CD14-positive monocyte (primary cell): ENCODE data around the gene SAMD14. TPM values are rescaled to one million over a fixed set of nuclear protein-coding genes. Genes with fewer than 3 reads are reported as not detected.

Experiments used
- DNase-seq, 3 donors: peaks; one replicate each; pipeline ENCODE4 v3.0.0-alpha.2; 2011 to 2022
- H2AFZ ChIP-seq: 2 replicates; pipeline ENCODE4 v1.6.0; 2012; ENCODE audit warnings: mild to moderate bottlenecking, low read depth, low read length, inconsistent platforms; ENCODE audit not compliant: insufficient read depth, poor library complexity, severe bottlenecking
- H3K27ac ChIP-seq, 2 donors: 1 replicate in 1 of 2; 2 replicates in 1 of 2; pipeline ENCODE4 v1.5.1; 2012 to 2013; ENCODE audit warnings: low read length in 2 of 2, control low read depth in 1 of 2, inconsistent platforms in 1 of 2, low read depth in 1 of 2, mild to moderate bottlenecking in 1 of 2
- H3K27me3 ChIP-seq, 2 donors: one replicate each; pipeline versions ENCODE4 v1.6.0 to v1.6.1; 2011 to 2013; ENCODE audit warnings: low read length in 2 of 2; ENCODE audit not compliant: control insufficient read depth in 2 of 2, insufficient read depth in 2 of 2
- H3K36me3 ChIP-seq, 2 donors: replicated peaks in 1 of 2; 1 replicate in 1 of 2; 2 replicates in 1 of 2; pipeline versions ENCODE4 v1.5.1 to v1.6.1; 2012 to 2013; ENCODE audit warnings: low read length in 2 of 2, control low read depth in 1 of 2, inconsistent platforms in 1 of 2, mild to moderate bottlenecking in 1 of 2; ENCODE audit not compliant: insufficient read depth in 2 of 2, control insufficient read depth in 1 of 2
- H3K4me1 ChIP-seq, 2 donors: 1 replicate in 1 of 2; 2 replicates in 1 of 2; pipeline versions ENCODE4 v1.5.1 to v1.6.1; 2012 to 2013; ENCODE audit warnings: low read length in 2 of 2, control low read depth in 1 of 2, inconsistent platforms in 1 of 2, mild to moderate bottlenecking in 1 of 2, moderate library complexity in 1 of 2; ENCODE audit not compliant: insufficient read depth in 2 of 2, control insufficient read depth in 1 of 2
- H3K4me2 ChIP-seq: replicated peaks from 2 replicates; pipeline ENCODE3; 2012; ENCODE audit warnings: low read length, moderate library complexity, mild to moderate bottlenecking; ENCODE audit not compliant: poor library complexity, severe bottlenecking; ENCODE audit errors: extremely low read depth
- H3K4me3 ChIP-seq, 3 experiments: fragments of 200-600 bp in 1 of 3; sonication (generic) in 1 of 3; replicated peaks in 1 of 3; 1 replicate in 2 of 3; 2 replicates in 1 of 3; pipeline ENCODE4 v1.5.1; 2011 to 2013; ENCODE audit warnings: low read length in 3 of 3, mild to moderate bottlenecking in 3 of 3, control low read depth in 2 of 3, low read depth in 2 of 3, inconsistent platforms in 1 of 3, moderate library complexity in 1 of 3
- H3K79me2 ChIP-seq: 2 replicates; pipeline ENCODE4 v1.6.0; 2012; ENCODE audit warnings: mild to moderate bottlenecking, control low read depth, inconsistent platforms, low read length, moderate library complexity; ENCODE audit not compliant: insufficient read depth
- H3K9ac ChIP-seq: 2 replicates; pipeline ENCODE4 v1.6.0; 2017; ENCODE audit warnings: low read length, mild to moderate bottlenecking; ENCODE audit not compliant: insufficient read depth, poor library complexity, severe bottlenecking
- H3K9me3 ChIP-seq, 2 donors: replicated peaks in 1 of 2; 1 replicate in 1 of 2; 2 replicates in 1 of 2; pipeline versions ENCODE4 v1.5.1 to v1.6.1; 2012 to 2013; ENCODE audit warnings: low read length in 2 of 2, control low read depth in 1 of 2; ENCODE audit not compliant: control insufficient read depth in 1 of 2, insufficient read depth in 1 of 2
- H4K20me1 ChIP-seq: 2 replicates; pipeline ENCODE4 v1.6.0; 2012; ENCODE audit warnings: mild to moderate bottlenecking, low read length, control low read depth, moderate library complexity; ENCODE audit not compliant: insufficient read depth
- H3K27ac Mint-ChIP-seq, 7 donors: one replicate each; pipeline ENCODE4 v1.8.0; 2020; ENCODE audit warnings: mild to moderate bottlenecking in 7 of 7, mixed read lengths in 7 of 7, moderate library complexity in 6 of 7, inconsistent platforms in 2 of 7
- H3K27me3 Mint-ChIP-seq, 3 donors: one replicate each; pipeline ENCODE4 v1.8.0; 2021 to 2022; ENCODE audit warnings: low read depth in 3 of 3, mild to moderate bottlenecking in 3 of 3, mixed read lengths in 3 of 3, moderate library complexity in 3 of 3, inconsistent platforms in 1 of 3
- H3K36me3 Mint-ChIP-seq, 2 donors: one replicate each; pipeline ENCODE4 v1.8.0; 2020; ENCODE audit warnings: mixed read lengths in 2 of 2, inconsistent platforms in 1 of 2, mild to moderate bottlenecking in 1 of 2
- H3K4me1 Mint-ChIP-seq: one replicate; pipeline ENCODE4 v1.8.0; 2020; ENCODE audit warnings: mild to moderate bottlenecking, mixed read lengths
- H3K4me3 Mint-ChIP-seq, 2 donors: one replicate each; pipeline ENCODE4 v1.8.0; 2020; ENCODE audit warnings: mild to moderate bottlenecking in 2 of 2, mixed read lengths in 2 of 2, moderate library complexity in 1 of 2
- H3K9me3 Mint-ChIP-seq, 7 donors: one replicate each; pipeline ENCODE4 v1.8.0; 2020 to 2022; ENCODE audit warnings: mixed read lengths in 7 of 7, mild to moderate bottlenecking in 6 of 7, moderate library complexity in 6 of 7, inconsistent platforms in 2 of 7
- WGBS: methylation state at CpG from one replicate; pipeline ENCODE4 v1.1.5; 2013; ENCODE audit warnings: missing lambda C conversion rate; ENCODE audit not compliant: insufficient coverage; 5-methylcytosine and 5-hydroxymethylcytosine counted together
- intact Hi-C, 2 donors: fragments of 100-400 bp; cut with micrococcal nuclease; formaldehyde crosslinking; loops; one replicate each; pipeline versions ENCODE4 v1.15.0 to v1.15.1; 2023
- polyA plus RNA-seq, 3 donors: library from polyadenylated mRNA; depleted of rRNA in 1 of 3; unstranded in 2 of 3; stranded (reverse) in 1 of 3; fragments of 300-500 nt in 2 of 3; fragments of >200 nt in 1 of 3; fragmentation: Illumina TruSeq in 2 of 3; gene quantifications; 1 replicate in 2 of 3; 2 replicates in 1 of 3; pipeline ENCODE4 v1.2.3, GENCODE V29; 2012 to 2021
- TF ChIP-seq, protein P1 (sequence below): fragments of 200-600 bp; IDR thresholded peaks from one replicate; pipeline ENCODE4 v1.8.0; 2022; ENCODE audit warnings: antibody characterized with exemption, mild to moderate bottlenecking

SAMD14 gene
- polyA plus RNA-seq, 3 donors = 0.09 TPM; not detected in 2

DNA sequence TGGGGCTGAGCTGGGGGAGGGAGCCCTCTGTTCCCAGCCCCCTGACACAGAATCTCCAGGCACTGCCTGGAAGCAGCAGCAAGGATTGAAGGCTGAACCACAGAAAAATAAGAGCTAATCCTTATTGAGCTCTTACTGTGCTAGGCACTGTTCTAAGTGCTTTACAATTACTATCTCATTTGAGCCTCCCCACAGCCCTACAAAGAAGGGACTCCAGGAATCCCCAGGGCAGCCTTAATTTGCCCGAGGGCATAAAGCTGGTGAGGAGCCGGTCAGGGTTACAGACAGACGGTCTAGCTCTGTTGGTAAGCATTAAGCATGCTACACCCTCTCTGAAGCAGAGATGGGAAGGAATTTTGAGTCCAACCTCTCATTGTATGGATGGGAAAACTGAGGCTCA is 7.0 kb downstream of the SAMD14 start:
- H3K4me3 Mint-ChIP-seq = no peak overlapping the region
- Histone ChIP-seq H3K36me3 (no peaks in the 10 kb centered on the region), H3K4me1 (peaks cover 7% of the 10 kb centered on the region in 2 donors), H3K9ac (no peak overlapping the region), H3K79me2 (no peaks in the 10 kb centered on the region), H3K4me2 (no peak overlapping the region), H3K27ac (no peak overlapping the region), H3K27me3 (peaks cover 28 to 62% of the 10 kb centered on the region in 2 donors), H3K4me3 (no peak overlapping the region), H4K20me1 (no peaks in the 10 kb centered on the region), H2AFZ (no peak overlapping the region), H3K9me3 (peaks cover 1% of the 10 kb centered on the region in 2 donors)
- H3K36me3 Mint-ChIP-seq = no peaks in the 10 kb centered on the region
- H3K4me1 Mint-ChIP-seq = peaks cover 12% of the 10 kb centered on the region
- intact Hi-C loops = no loop called here
- H3K27me3 Mint-ChIP-seq = peaks cover 83 to 87% (median 84%) of the 10 kb centered on the region in 3 donors
- TF ChIP-seq, protein P1, sequence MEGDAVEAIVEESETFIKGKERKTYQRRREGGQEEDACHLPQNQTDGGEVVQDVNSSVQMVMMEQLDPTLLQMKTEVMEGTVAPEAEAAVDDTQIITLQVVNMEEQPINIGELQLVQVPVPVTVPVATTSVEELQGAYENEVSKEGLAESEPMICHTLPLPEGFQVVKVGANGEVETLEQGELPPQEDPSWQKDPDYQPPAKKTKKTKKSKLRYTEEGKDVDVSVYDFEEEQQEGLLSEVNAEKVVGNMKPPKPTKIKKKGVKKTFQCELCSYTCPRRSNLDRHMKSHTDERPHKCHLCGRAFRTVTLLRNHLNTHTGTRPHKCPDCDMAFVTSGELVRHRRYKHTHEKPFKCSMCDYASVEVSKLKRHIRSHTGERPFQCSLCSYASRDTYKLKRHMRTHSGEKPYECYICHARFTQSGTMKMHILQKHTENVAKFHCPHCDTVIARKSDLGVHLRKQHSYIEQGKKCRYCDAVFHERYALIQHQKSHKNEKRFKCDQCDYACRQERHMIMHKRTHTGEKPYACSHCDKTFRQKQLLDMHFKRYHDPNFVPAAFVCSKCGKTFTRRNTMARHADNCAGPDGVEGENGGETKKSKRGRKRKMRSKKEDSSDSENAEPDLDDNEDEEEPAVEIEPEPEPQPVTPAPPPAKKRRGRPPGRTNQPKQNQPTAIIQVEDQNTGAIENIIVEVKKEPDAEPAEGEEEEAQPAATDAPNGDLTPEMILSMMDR = no peak
- DNase-seq = no peak
- H3K27ac Mint-ChIP-seq = peak overlapping the region in 1 of 7 donors; percentile 17
- WGBS = 93% methylated on average over 2 of the region's 3 CpGs
- peaks cover 0 to 12% (median 4%) of the 10 kb centered on the region in 7 donors for H3K9me3 Mint-ChIP-seq

DNA sequence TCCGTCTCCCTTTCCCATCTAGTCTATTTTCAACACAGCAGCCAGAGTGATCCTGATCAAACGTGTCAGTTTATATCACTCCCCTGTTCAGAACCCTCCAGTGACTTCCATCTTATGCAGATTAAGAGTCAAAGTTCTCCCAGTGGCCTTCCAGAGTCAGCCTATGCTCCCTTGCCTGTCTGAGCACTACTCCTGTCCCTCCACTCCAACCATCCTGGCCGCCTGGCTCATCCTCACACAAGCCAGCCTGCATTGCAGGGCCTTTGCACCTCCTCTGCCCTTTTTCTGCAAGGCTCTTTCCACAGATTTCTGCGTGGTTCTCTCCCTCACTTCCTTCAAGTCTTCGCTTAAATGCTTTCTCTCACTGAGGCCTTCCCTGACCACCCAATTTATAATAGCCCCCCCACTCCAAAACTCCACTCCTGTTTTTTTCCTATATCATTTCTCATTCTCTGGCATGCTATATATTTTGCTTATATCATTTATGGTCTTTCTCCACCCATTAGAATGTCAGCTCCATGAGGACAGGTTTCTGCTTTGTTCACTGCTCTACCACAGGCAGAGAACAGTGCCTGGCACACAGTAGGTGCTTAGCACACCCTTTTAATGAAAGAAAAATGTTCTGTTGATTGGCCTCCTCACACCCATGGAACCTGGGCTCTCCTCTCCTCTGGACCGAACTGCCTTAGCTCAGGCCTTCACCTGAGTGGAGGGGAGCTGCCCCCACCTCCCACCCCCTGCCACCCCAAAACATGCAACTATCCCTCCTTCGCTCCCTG is 9.3 kb downstream of the SAMD14 start:
- H3K4me3 Mint-ChIP-seq = no peak overlapping the region
- H3K27ac Mint-ChIP-seq = no peak overlapping the region
- WGBS = 86% methylated on average over 4 of the region's 7 CpGs
- peaks cover 0 to 12% (median 5%) of the 10 kb centered on the region in 7 donors for H3K9me3 Mint-ChIP-seq
- no peak overlapping the region for H3K9ac ChIP-seq
- no peaks in the 10 kb centered on the region for H3K79me2 ChIP-seq
- TF ChIP-seq, protein P1 = no peak
- no peak overlapping the region for H2AFZ ChIP-seq
- peaks cover 37 to 70% of the 10 kb centered on the region in 2 donors for H3K27me3 ChIP-seq
- H3K4me1 Mint-ChIP-seq = peaks cover 10% of the 10 kb centered on the region
- H3K36me3 ChIP-seq = no peaks in the 10 kb centered on the region
- peaks cover 4 to 9% of the 10 kb centered on the region in 2 donors for H3K4me1 ChIP-seq
- no peaks in the 10 kb centered on the region for H3K9me3 ChIP-seq
- no peak overlapping the region for H3K4me2 ChIP-seq
- H3K27ac ChIP-seq = no peak overlapping the region
- H3K4me3 ChIP-seq = no peak overlapping the region
- peaks cover 2 to 3% of the 10 kb centered on the region in 2 donors for H3K36me3 Mint-ChIP-seq
- no peak for DNase-seq
- H3K27me3 Mint-ChIP-seq = peaks cover 84 to 88% (median 84%) of the 10 kb centered on the region in 3 donors
- H4K20me1 ChIP-seq = no peaks in the 10 kb centered on the region
- intact Hi-C loops = no loop called here
